ENCODE data around the gene TEX22.
A peak's percentile ranks its signal among the peaks of the same experiment; 100 is the strongest.

TEX22 gene

DNA sequence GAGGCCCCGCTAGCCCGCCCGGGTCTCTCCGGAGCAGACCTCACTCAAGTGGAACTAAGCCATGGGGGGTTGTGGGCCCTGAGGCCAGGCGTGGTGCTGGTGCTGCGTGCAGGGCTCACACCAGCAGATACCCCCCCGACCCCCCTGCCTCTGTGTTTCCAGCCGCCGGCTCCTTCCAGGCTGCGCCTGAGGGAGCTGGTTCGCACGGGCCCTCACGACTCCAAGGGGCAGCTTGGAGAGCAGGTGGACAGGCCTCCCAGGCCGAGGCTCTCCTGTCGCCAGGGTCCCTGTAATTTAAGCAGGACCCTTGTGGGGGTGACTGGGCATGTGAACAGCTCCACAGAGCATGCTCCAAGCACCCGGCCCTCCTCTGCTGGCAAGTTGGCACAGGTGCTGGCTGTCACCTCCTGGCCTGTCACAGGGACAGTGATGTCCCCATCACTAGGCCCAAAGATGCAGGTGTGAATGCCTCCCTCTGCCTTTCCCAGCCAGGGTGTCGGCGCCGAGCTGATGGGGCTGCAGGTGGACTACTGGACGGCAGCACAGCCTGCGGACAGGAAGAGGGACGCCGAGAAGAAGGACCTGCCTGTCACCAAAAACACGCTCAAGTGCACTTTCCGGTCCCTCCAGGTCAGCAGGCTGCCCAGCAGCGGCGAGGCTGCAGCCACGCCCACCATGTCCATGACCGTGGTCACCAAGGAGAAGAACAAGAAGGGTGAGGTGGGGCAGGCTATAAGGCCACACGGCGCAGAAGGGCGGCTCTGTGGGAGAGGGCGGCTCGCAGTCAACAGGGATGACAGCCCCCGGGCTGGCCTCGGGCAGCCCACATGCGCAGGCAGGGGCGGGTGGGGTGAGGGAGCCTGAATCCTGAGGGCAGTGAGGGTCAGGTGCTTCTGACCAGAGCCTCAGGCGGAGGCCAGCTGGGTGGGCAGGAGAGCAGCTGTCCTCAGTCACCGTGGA is 5.9 kb upstream of the TEX22 start:
- Histone ChIP-seq H3K27ac (ENCODE audit: low read length) (no peak overlapping the region), H3K9me3 (ENCODE audit: control insufficient read depth in 2 of 2, low read length in 2 of 2) (no peaks in the 10 kb centered on the region), H3K27me3 (ENCODE audit: control insufficient read depth in 1 of 2, insufficient read depth in 2 of 2, low read length in 2 of 2) (no peaks in the 10 kb centered on the region), H3K4me1 (ENCODE audit: control insufficient read depth, insufficient read depth, low read length) (peaks cover 18% of the 10 kb centered on the region), H3K36me3 (ENCODE audit: control insufficient read depth in 2 of 2, insufficient read depth in 2 of 2, low read length in 2 of 2) (peaks cover 7% of the 10 kb centered on the region in 2 donors), H3K4me3 (ENCODE audit: low read length in 2 of 2) (no peak overlapping the region), H3K9ac (ENCODE audit: low read length in 2 of 2) (no peak overlapping the region)

- Histone ChIP-seq H3K9ac (ENCODE audit: low read length in 2 of 2) (no peak overlapping the region), H3K27me3 (ENCODE audit: control insufficient read depth in 1 of 2, insufficient read depth in 2 of 2, low read length in 2 of 2) (no peaks in the 10 kb centered on the region), H3K4me1 (ENCODE audit: control insufficient read depth, insufficient read depth, low read length) (peaks cover 24% of the 10 kb centered on the region), H3K4me3 (ENCODE audit: low read length in 2 of 2) (no peak overlapping the region), H3K9me3 (ENCODE audit: control insufficient read depth in 2 of 2, low read length in 2 of 2) (no peaks in the 10 kb centered on the region), H3K27ac (ENCODE audit: low read length) (no peak overlapping the region), H3K36me3 (ENCODE audit: control insufficient read depth in 2 of 2, insufficient read depth in 2 of 2, low read length in 2 of 2) (peaks cover 4 to 5% of the 10 kb centered on the region in 2 donors)
Measured at GRCh38 chr14:105393151-105393550, 5.2 kb upstream of the TEX22 start.

DNA sequence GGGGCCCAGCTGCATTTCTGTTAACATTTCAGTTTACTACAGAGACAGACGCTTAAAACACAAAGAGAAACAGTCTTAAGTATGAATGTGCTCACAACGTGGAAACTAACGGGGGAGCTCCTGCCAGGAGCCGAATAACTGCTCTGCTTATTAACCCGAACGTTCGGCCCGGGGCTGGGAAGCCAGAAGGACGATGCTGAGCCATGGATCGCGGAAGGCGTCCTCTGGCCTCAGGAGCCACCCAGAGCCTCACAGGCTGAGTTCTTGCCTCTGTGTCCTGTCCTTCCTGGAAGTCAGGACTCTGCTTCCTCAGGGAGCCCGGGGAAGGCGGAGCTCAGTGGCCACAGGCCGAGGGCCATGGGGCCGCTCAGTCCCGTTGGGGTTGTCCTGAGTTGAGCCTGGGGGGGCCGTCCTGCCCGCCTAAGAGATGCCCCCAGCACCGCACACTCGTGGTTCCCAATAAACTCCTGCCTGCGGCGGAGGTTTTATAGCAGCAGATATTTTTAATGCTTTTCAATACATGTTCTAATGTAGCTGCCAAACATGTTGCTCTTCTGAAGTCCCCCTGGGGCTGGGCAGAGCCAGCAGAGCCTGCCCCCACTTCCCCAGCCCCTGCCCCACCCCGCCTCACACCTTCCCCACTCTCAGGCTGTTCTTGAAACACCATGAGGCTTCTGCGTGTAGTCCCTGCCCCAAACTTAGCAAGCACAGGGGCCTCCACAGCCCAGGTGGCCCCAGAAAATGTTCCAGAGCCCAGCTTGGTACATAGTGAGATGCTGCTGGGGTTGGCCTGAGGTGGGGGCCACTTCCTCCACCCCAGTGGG is 3.4 kb upstream of the TEX22 start:
- Histone ChIP-seq H3K4me1 (ENCODE audit: control insufficient read depth, insufficient read depth, low read length) (peaks cover 28% of the 10 kb centered on the region), H3K9me3 (ENCODE audit: control insufficient read depth in 2 of 2, low read length in 2 of 2) (no peaks in the 10 kb centered on the region), H3K27me3 (ENCODE audit: control insufficient read depth in 1 of 2, insufficient read depth in 2 of 2, low read length in 2 of 2) (no peaks in the 10 kb centered on the region), H3K36me3 (ENCODE audit: control insufficient read depth in 2 of 2, insufficient read depth in 2 of 2, low read length in 2 of 2) (peaks cover 4 to 5% of the 10 kb centered on the region in 2 donors), H3K4me3 (ENCODE audit: low read length in 2 of 2) (no peak overlapping the region), H3K9ac (ENCODE audit: low read length in 2 of 2) (no peak overlapping the region), H3K27ac (ENCODE audit: low read length) (no peak overlapping the region)

- H3K27me3 ChIP-seq (ENCODE audit: control insufficient read depth in 1 of 2, insufficient read depth in 2 of 2, low read length in 2 of 2), result no peaks in the 10 kb centered on the region
- H3K27ac ChIP-seq (ENCODE audit: low read length), result no peak overlapping the region
- H3K9me3 ChIP-seq (ENCODE audit: control insufficient read depth in 2 of 2, low read length in 2 of 2), result no peaks in the 10 kb centered on the region
- no peak overlapping the region for H3K4me3 ChIP-seq (ENCODE audit: low read length in 2 of 2)
- H3K4me1 ChIP-seq (ENCODE audit: control insufficient read depth, insufficient read depth, low read length), result peaks cover 24% of the 10 kb centered on the region
- no peak overlapping the region for H3K9ac ChIP-seq (ENCODE audit: low read length in 2 of 2)
- H3K36me3 ChIP-seq (ENCODE audit: control insufficient read depth in 2 of 2, insufficient read depth in 2 of 2, low read length in 2 of 2), result peaks cover 5 to 7% of the 10 kb centered on the region in 2 donors
Measured at GRCh38 chr14:105395538-105395854, 2.8 kb upstream of the TEX22 start.

DNA sequence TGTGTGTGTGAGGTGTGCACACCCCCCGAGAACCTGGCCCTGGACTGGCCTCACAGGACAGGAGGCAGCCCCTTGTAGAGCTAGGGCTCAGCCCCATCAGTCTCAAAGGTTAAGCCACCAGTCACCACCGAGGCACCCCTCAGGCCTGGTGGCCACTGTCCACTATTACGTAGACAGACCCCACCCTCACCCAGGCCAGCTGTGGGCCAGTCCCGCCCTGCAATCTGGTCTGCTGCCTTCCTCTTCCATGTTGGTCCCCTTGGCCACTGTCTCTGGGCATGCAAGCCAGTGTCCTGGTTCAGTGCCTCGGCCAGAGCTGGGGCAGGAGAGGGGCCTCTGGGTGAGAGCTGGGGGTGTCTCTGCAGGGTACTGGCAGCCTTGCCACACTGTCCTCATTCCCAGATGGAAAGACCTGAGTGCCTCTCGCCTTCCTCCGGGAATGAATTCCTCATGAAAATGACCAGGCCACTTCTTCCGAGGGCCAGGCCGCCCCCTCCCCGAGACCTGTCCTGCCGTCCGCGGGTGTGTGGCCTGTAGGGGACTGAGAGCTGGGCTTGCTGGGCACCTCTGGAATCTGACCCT is 897 bp upstream of the TEX22 start:
- H3K4me1 ChIP-seq (ENCODE audit: control insufficient read depth, insufficient read depth, low read length), result peaks cover 22% of the 10 kb centered on the region
- peak overlapping the region; percentile 44 to 86 for H3K4me3 ChIP-seq (ENCODE audit: low read length in 2 of 2)
- no peaks in the 10 kb centered on the region for H3K27me3 ChIP-seq (ENCODE audit: control insufficient read depth in 1 of 2, insufficient read depth in 2 of 2, low read length in 2 of 2)
- no peaks in the 10 kb centered on the region for H3K9me3 ChIP-seq (ENCODE audit: control insufficient read depth in 2 of 2, low read length in 2 of 2)
- H3K36me3 ChIP-seq (ENCODE audit: control insufficient read depth in 2 of 2, insufficient read depth in 2 of 2, low read length in 2 of 2), result peaks cover 7 to 8% of the 10 kb centered on the region in 2 donors
- peak overlapping the region; percentile 2 to 58 for H3K9ac ChIP-seq (ENCODE audit: low read length in 2 of 2)
- H3K27ac ChIP-seq (ENCODE audit: low read length), result peak overlapping the region; percentile 62

- H3K36me3 ChIP-seq (ENCODE audit: control insufficient read depth in 2 of 2, insufficient read depth in 2 of 2, low read length in 2 of 2), result peaks cover 4 to 6% of the 10 kb centered on the region in 2 donors
- H3K27ac ChIP-seq (ENCODE audit: low read length), result peak overlapping the region; percentile 62
- no peaks in the 10 kb centered on the region for H3K27me3 ChIP-seq (ENCODE audit: control insufficient read depth in 1 of 2, insufficient read depth in 2 of 2, low read length in 2 of 2)
- H3K4me3 ChIP-seq (ENCODE audit: low read length in 2 of 2), result peak overlapping the region; percentile 44 to 86
- peaks cover 22% of the 10 kb centered on the region for H3K4me1 ChIP-seq (ENCODE audit: control insufficient read depth, insufficient read depth, low read length)
- no peaks in the 10 kb centered on the region for H3K9me3 ChIP-seq (ENCODE audit: control insufficient read depth in 2 of 2, low read length in 2 of 2)
- peak overlapping the region; percentile 58 to 89 for H3K9ac ChIP-seq (ENCODE audit: low read length in 2 of 2)
Measured at GRCh38 chr14:105398726-105399465, 558 bp downstream of the TEX22 start.

DNA sequence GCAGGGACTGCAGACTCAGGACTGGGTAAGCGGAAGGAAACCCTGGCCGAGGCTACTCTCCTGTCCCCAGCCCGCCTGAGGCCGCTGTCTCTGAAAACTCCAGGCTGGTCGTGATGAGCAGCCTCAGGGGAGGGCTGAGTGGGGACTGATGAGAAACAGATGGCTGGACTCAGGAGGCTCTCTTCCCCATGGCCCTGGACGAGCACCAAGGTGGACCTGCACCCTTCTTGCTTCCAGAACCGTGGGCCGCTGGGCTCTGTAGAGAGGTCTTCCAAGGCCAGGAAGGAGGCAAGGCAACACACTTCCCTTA is 1.1 kb downstream of the TEX22 start:
- Histone ChIP-seq H3K27ac (ENCODE audit: low read length) (no peak overlapping the region), H3K9ac (ENCODE audit: low read length in 2 of 2) (no peak overlapping the region)

DNA sequence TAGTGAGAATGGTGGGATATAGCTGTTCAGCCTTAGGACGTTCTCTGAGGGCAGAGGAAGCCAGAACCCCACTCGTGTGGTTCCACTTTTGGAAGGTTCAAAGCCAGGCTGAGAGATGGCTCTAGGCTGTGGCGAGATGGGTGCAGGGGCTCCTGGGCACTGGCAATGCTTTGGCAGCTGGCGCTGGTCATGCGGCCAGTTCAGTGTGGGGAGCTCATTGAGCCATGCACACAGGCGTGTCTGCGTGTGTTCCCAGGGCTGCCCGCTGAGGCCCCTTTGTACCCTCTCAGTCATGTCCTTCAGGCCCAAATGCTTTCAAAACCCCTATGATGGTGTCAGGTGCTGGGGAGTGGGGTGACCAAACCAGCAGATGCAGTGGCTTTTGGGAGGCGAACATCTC is 1.7 kb downstream of the TEX22 start:
- Histone ChIP-seq H3K36me3 (ENCODE audit: control insufficient read depth in 2 of 2, insufficient read depth in 2 of 2, low read length in 2 of 2) (peaks cover 3 to 4% of the 10 kb centered on the region in 2 donors), H3K4me1 (ENCODE audit: control insufficient read depth, insufficient read depth, low read length) (peaks cover 22% of the 10 kb centered on the region), H3K27me3 (ENCODE audit: control insufficient read depth in 1 of 2, insufficient read depth in 2 of 2, low read length in 2 of 2) (no peaks in the 10 kb centered on the region), H3K9ac (ENCODE audit: low read length in 2 of 2) (no peak overlapping the region), H3K27ac (ENCODE audit: low read length) (no peak overlapping the region), H3K4me3 (ENCODE audit: low read length in 2 of 2) (no peak overlapping the region), H3K9me3 (ENCODE audit: control insufficient read depth in 2 of 2, low read length in 2 of 2) (peaks cover 0 to 2% of the 10 kb centered on the region in 2 donors)

More for the DNA sequence above, 1.1 kb downstream of the TEX22 start:
- Histone ChIP-seq H3K27me3 (ENCODE audit: control insufficient read depth in 1 of 2, insufficient read depth in 2 of 2, low read length in 2 of 2) (no peaks in the 10 kb centered on the region), H3K9me3 (ENCODE audit: control insufficient read depth in 2 of 2, low read length in 2 of 2) (no peaks in the 10 kb centered on the region), H3K4me1 (ENCODE audit: control insufficient read depth, insufficient read depth, low read length) (peaks cover 22% of the 10 kb centered on the region), H3K4me3 (ENCODE audit: low read length in 2 of 2) (peak overlapping the region; percentile 44 to 86), H3K36me3 (ENCODE audit: control insufficient read depth in 2 of 2, insufficient read depth in 2 of 2, low read length in 2 of 2) (peaks cover 4 to 6% of the 10 kb centered on the region in 2 donors)

DNA sequence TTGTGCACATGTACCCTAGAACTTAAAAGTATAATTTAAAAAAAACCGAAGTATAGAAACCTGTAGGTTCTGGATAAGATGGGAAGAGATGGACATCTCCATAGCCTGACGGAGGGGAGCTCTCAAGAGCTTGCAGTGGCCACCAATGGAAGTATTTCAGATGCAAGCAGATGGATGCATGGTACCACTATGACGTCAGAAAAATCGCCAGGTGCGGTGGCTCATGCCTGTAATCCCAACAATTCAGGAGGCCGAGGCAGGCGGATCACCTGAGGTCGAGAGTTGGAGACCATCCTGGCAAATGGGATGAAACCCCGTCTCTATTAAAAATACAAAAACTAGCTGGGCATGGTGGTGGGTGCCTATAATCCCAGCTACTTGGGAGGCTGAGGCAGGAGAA is 3.4 kb downstream of the TEX22 start:
- Histone ChIP-seq H3K27ac (ENCODE audit: low read length) (no peak overlapping the region), H3K4me3 (ENCODE audit: low read length in 2 of 2) (no peak overlapping the region), H3K4me1 (ENCODE audit: control insufficient read depth, insufficient read depth, low read length) (peaks cover 22% of the 10 kb centered on the region), H3K9me3 (ENCODE audit: control insufficient read depth in 2 of 2, low read length in 2 of 2) (peaks cover 0 to 6% of the 10 kb centered on the region in 2 donors), H3K27me3 (ENCODE audit: control insufficient read depth in 1 of 2, insufficient read depth in 2 of 2, low read length in 2 of 2) (no peaks in the 10 kb centered on the region), H3K9ac (ENCODE audit: low read length in 2 of 2) (no peak overlapping the region), H3K36me3 (ENCODE audit: control insufficient read depth in 2 of 2, insufficient read depth in 2 of 2, low read length in 2 of 2) (peaks cover 3 to 4% of the 10 kb centered on the region in 2 donors)

DNA sequence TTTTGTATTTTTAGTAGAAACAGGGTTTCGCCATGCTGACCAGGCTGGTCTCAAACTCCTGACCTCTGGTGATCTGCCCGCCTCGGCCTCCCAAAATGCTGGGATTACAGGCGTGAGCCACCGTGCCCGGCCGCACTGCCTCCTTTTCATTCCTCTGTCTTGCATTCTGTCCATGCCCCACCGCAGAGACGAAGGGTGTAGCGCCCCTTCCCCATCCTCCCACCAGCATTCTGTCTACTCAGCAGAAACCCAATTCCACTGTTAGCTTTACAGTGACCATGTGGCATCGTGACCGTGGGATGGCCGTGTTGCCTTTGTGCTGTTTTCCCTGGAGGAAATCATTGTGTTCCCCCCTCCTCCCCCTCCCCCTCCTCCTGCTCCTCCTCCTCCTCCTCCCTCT is 10.3 kb downstream of the TEX22 start:
- peaks cover 23 to 26% of the 10 kb centered on the region in 2 donors for H3K27me3 ChIP-seq (ENCODE audit: control insufficient read depth in 1 of 2, insufficient read depth in 2 of 2, low read length in 2 of 2)
- no peaks in the 10 kb centered on the region for H3K36me3 ChIP-seq (ENCODE audit: control insufficient read depth in 2 of 2, insufficient read depth in 2 of 2, low read length in 2 of 2)
- H3K9ac ChIP-seq (ENCODE audit: low read length in 2 of 2), result no peak overlapping the region
- H3K27ac ChIP-seq (ENCODE audit: low read length), result no peak overlapping the region
- H3K4me1 ChIP-seq (ENCODE audit: control insufficient read depth, insufficient read depth, low read length), result peaks cover 11% of the 10 kb centered on the region
- H3K4me3 ChIP-seq (ENCODE audit: low read length in 2 of 2), result no peak overlapping the region
- peaks cover 0 to 6% of the 10 kb centered on the region in 2 donors for H3K9me3 ChIP-seq (ENCODE audit: control insufficient read depth in 2 of 2, low read length in 2 of 2)
